Measurements from ENCODE around the gene DIP2C.

Gene DIP2C

DNA sequence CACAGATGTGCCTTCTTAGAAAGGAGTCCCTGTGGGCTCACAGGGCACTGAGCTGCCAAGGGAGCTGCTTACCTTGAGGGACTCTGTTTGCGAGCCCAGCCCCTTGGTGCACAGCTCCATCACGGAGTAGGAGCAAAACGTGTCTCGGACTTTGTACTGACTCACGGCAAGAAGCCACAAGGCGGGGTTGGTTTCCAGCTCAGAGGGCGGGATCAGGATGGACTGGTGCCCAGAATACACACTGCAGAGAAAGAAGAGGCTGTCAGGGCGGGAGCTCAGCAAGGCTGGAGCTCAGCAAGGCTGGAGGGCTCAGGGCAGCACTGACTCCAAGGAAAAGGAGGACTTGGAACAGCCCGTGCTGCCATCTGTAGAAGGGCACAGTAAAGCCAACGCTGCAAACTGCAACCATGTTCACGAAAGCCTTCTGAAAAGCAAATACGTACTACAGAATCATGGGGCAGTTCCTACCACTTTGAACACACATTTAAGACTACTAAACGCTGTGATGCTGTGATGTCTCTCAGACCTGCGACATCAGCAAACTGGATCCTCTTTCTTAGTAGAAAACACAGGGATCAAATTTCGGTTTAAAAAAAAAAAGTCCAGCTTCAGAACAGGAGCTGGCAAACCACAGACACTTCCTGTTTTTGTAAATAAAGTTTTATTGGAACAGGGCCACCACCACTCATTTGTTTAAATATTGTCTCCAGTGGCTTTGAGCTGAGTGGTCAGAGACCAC lies 359.9 kb downstream of the DIP2C start:
- Histone ChIP-seq H2AFZ (ENCODE audit: low read length) (peak overlapping the region; percentile 98), H3K4me2 (ENCODE audit: low read depth, low read length, poor library complexity, severe bottlenecking) (peak overlapping the region; percentile 84), H3K27me3 (ENCODE audit: insufficient read depth, low read length, poor library complexity, severe bottlenecking) (no peaks in the 10 kb centered on the region), H3K9ac (ENCODE audit: low read depth, low read length, poor library complexity, severe bottlenecking) (peak overlapping the region; percentile 70), H3K79me2 (ENCODE audit: insufficient read depth, low read length) (no peaks in the 10 kb centered on the region), H3K4me3 (ENCODE audit: low read length, poor library complexity, severe bottlenecking) (peak overlapping the region; percentile 73), H3K36me3 (ENCODE audit: insufficient read depth, low read length) (no peaks in the 10 kb centered on the region), H3K9me2 (replicated peaks; ENCODE audit: low read depth, low read length) (no peaks in the 10 kb centered on the region), H3F3A (ENCODE audit: low read depth) (no peaks in the 10 kb centered on the region), H3K9me3 (ENCODE audit: insufficient read depth, low read depth, low read length) (no peaks in the 10 kb centered on the region), H3K4me1 (ENCODE audit: insufficient read depth, low read length, poor library complexity, severe bottlenecking) (peaks cover 41% of the 10 kb centered on the region), H4K20me1 (ENCODE audit: insufficient read depth, low read length, poor library complexity, severe bottlenecking) (no peaks in the 10 kb centered on the region)
- no peak for TF ChIP-seq EZH2phosphoT487 (IDR thresholded peaks at IDR 0.05; ENCODE audit: borderline replicate concordance)
- TF ChIP-seq, protein P1, sequence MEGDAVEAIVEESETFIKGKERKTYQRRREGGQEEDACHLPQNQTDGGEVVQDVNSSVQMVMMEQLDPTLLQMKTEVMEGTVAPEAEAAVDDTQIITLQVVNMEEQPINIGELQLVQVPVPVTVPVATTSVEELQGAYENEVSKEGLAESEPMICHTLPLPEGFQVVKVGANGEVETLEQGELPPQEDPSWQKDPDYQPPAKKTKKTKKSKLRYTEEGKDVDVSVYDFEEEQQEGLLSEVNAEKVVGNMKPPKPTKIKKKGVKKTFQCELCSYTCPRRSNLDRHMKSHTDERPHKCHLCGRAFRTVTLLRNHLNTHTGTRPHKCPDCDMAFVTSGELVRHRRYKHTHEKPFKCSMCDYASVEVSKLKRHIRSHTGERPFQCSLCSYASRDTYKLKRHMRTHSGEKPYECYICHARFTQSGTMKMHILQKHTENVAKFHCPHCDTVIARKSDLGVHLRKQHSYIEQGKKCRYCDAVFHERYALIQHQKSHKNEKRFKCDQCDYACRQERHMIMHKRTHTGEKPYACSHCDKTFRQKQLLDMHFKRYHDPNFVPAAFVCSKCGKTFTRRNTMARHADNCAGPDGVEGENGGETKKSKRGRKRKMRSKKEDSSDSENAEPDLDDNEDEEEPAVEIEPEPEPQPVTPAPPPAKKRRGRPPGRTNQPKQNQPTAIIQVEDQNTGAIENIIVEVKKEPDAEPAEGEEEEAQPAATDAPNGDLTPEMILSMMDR (conservative IDR thresholded peaks at IDR 0.05; ENCODE audit: low read length) = no peak

DNA sequence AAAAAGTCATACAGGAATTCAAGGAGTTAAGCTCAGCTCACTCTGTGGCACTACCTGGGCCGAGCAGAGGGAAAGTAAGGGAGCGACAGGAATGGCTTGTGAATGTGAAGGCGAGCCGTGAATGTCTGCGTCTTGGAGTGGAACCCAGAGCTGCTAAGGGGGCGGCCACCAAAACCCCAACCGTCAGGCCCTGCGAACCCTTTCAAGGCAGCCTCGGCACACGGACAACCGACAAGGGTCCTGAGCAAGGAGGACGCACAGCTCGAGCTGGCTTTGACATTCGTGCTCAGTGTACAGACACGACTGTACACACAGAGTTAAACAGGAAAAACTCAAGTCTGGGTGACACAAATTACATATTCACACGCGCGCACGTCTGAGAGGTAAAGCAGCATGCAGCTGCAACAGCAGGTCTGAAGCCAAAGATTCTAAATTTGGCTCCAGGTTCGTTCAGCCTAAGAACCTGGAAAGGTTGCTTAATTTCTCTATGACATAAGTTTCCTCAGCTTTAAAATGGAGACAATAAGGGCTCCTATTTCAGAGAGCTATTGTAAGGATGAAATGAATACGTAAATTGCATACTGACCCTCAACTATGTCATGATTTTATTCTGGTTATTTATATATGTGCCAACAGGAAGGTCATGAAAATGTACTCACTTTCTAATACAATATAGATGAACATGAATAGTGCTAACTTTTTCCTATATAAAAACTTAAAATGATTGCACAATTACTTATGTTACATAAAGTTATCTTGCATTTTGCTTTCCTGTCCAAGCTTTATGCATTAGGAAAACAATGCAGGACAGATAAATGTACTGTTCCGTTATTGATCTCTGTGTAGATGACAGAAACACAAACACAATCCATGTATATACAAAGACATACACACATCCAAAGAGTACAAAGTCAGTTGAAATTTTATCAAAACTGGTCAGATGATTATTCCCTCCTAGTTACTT lies 361.3 kb downstream of the DIP2C start:
- peak overlapping the region; percentile 84 for H3K4me2 ChIP-seq (ENCODE audit: low read depth, low read length, poor library complexity, severe bottlenecking)

DNA sequence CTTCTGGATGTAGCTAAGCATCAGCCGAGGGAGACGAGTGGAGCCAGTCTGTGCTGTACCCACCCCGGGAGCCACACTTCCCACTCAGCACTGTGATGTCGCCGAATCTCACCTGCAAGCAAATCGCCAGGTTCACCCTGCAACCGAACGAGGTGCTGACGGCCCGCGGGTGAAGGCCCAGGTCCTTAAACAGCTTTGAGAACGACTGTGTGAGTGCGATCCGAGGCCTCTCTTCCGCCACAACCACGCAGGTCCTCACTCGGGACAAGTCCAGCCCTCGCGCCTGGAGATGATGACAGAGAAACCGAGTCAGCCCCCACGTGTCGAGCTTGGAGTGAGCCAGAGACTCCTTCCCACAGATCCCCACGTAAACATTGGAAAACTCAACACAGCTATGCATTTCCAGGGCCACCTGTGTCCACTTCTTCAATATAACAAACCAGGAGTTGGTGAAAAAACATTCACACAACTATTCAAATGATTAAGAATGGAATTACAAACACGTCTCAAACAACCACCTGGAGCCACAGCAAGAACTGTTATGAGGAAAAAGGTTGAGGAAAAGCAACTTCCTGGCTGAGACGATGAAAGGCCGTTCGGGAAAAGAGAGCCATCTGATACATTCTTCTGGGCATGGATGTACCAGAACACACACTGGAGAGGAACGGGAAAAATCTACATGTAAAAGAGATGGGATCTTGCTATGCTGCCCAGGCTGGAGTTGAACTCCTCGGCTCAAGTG lies 362.4 kb downstream of the DIP2C start:
- H3K27me3 ChIP-seq (ENCODE audit: insufficient read depth, low read length, poor library complexity, severe bottlenecking) = no peaks in the 10 kb centered on the region
- H4K20me1 ChIP-seq (ENCODE audit: insufficient read depth, low read length, poor library complexity, severe bottlenecking) = no peaks in the 10 kb centered on the region
- H3K4me1 ChIP-seq (ENCODE audit: insufficient read depth, low read length, poor library complexity, severe bottlenecking) = peaks cover 44% of the 10 kb centered on the region
- H3K79me2 ChIP-seq (ENCODE audit: insufficient read depth, low read length) = no peaks in the 10 kb centered on the region
- no peaks in the 10 kb centered on the region for H3K9me2 ChIP-seq (replicated peaks; ENCODE audit: low read depth, low read length)
- peak overlapping the region; percentile 20 for H3K4me2 ChIP-seq (ENCODE audit: low read depth, low read length, poor library complexity, severe bottlenecking)
- no peaks in the 10 kb centered on the region for H3F3A ChIP-seq (ENCODE audit: low read depth)
- TF ChIP-seq, protein P1 (conservative IDR thresholded peaks at IDR 0.05; ENCODE audit: low read length) = no peak
- no peak for TF ChIP-seq EZH2phosphoT487 (IDR thresholded peaks at IDR 0.05; ENCODE audit: borderline replicate concordance)
- H3K4me3 ChIP-seq (ENCODE audit: low read length, poor library complexity, severe bottlenecking) = no peak overlapping the region
- H2AFZ ChIP-seq (ENCODE audit: low read length) = no peak overlapping the region
- no peak overlapping the region for H3K9ac ChIP-seq (ENCODE audit: low read depth, low read length, poor library complexity, severe bottlenecking)
- no peaks in the 10 kb centered on the region for H3K9me3 ChIP-seq (ENCODE audit: insufficient read depth, low read depth, low read length)
- no peaks in the 10 kb centered on the region for H3K36me3 ChIP-seq (ENCODE audit: insufficient read depth, low read length)

More for the DNA sequence above, 361.3 kb downstream of the DIP2C start:
- no peak for TF ChIP-seq EZH2phosphoT487 (IDR thresholded peaks at IDR 0.05; ENCODE audit: borderline replicate concordance)
- Histone ChIP-seq H3K79me2 (ENCODE audit: insufficient read depth, low read length) (no peaks in the 10 kb centered on the region), H3K9me2 (replicated peaks; ENCODE audit: low read depth, low read length) (no peaks in the 10 kb centered on the region), H3K4me1 (ENCODE audit: insufficient read depth, low read length, poor library complexity, severe bottlenecking) (peaks cover 46% of the 10 kb centered on the region), H3K27me3 (ENCODE audit: insufficient read depth, low read length, poor library complexity, severe bottlenecking) (no peaks in the 10 kb centered on the region), H3K9ac (ENCODE audit: low read depth, low read length, poor library complexity, severe bottlenecking) (peak overlapping the region; percentile 70), H3F3A (ENCODE audit: low read depth) (no peaks in the 10 kb centered on the region), H4K20me1 (ENCODE audit: insufficient read depth, low read length, poor library complexity, severe bottlenecking) (no peaks in the 10 kb centered on the region), H3K4me3 (ENCODE audit: low read length, poor library complexity, severe bottlenecking) (no peak overlapping the region), H3K36me3 (ENCODE audit: insufficient read depth, low read length) (no peaks in the 10 kb centered on the region), H3K9me3 (ENCODE audit: insufficient read depth, low read depth, low read length) (no peaks in the 10 kb centered on the region), H2AFZ (ENCODE audit: low read length) (no peak overlapping the region)

Data from Loucy (cell line).